Urinary bladder (tissue), 4 donors: ENCODE results near the gene NAALADL2. TPM values are rescaled to one million over a fixed set of nuclear protein-coding genes. Genes with fewer than 3 reads are reported as not detected.
"Not testable (repeated sequence)": the region's sequence is repeated elsewhere in the genome, so short reads cannot be mapped to it uniquely, and the experiment has no call there.

ENCODE experiments used
- DNase-seq: peaks from one replicate; pipeline ENCODE4 v3.0.0-alpha.2; 2015; ENCODE audit errors: extremely low spot score
- H3K27ac ChIP-seq: one replicate; pipeline ENCODE4 v1.5.1; 2013; ENCODE audit warnings: low read depth, mild to moderate bottlenecking, moderate library complexity
- H3K36me3 ChIP-seq: one replicate; pipeline ENCODE4 v1.6.1; 2013; ENCODE audit warnings: mild to moderate bottlenecking, moderate library complexity; ENCODE audit not compliant: insufficient read depth
- H3K4me1 ChIP-seq: one replicate; pipeline ENCODE4 v1.6.1; 2013; ENCODE audit warnings: mild to moderate bottlenecking, moderate library complexity; ENCODE audit not compliant: insufficient read depth
- H3K4me3 ChIP-seq: one replicate; pipeline ENCODE4 v1.5.1; 2013; ENCODE audit warnings: low read depth, low read length
- WGBS: extraction: QIAGEN DNeasy Blood & Tissue Kit; methylation state at CpG from one replicate; pipeline ENCODE4 v1.1.7; 2013; 5-methylcytosine and 5-hydroxymethylcytosine counted together
- polyA plus RNA-seq: library from polyadenylated mRNA; stranded (reverse); fragments of 200-250 nt; gene quantifications from one replicate; pipeline ENCODE4 v1.2.3, GENCODE V29; 2013
- total RNA-seq: library from RNA; depleted of rRNA; stranded (reverse); fragments of >200 nt; gene quantifications from one replicate; pipeline ENCODE4 v1.2.3, GENCODE V29; 2014
- donor health status: healthy with polysubstance abuse.
- donor health status: healthy.

Gene NAALADL2
- total and polyA plus RNA-seq, 2 donors: 4.2 to 77.5 TPM

DNA sequence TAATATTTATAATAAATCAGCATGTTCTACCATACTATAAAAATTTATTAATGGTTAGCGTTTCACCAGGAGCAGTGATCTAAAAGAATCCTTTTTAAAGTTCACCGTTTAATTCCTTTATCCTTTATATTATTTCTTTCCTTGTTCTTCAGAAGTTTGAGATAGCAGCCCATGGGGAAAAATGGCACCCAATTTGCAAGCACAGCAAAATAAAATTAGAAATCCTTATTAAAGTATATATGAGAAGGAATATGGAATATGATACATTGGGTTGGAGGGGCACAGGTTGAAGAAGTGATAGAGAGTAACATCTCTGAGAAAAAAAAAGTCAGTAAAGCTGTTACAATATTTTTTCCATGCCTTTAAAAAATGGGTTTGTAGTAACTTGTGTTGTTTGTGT lies 892.0 kb downstream of the NAALADL2 start:
- no peak for DNase-seq
- Histone ChIP-seq H3K27ac (no peak overlapping the region), H3K4me1 (no peaks in the 10 kb centered on the region), H3K4me3 (no peak overlapping the region), H3K36me3 (no peaks in the 10 kb centered on the region)
- 96% methylated on average over 2 of the region's 2 CpGs for WGBS

- no peak overlapping the region for H3K27ac ChIP-seq
- H3K4me1 ChIP-seq: no peaks in the 10 kb centered on the region
- H3K4me3 ChIP-seq: no peak overlapping the region
- DNase-seq: no peak
- H3K36me3 ChIP-seq: no peaks in the 10 kb centered on the region
These were observed 904.8 kb downstream of the NAALADL2 start for GRCh38 chr3:175763948-175764347.

DNA sequence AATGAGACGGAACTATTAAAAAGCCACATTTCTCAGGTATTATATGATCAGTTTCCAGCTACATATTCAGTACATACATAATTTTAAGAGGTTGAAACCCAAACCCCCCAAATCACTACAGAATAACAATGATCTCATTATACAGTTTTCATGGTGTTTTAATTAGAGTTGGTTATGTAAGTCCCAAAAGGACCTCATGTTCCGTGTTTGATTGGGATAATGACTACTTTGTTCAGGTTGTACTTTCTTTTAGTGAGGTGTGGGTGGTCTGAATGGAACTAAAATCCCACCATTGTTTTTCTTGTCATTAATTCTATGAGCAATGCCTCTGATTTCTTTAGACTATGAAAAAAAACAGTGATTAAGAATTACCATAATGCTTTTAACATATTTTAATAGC lies 905.6 kb downstream of the NAALADL2 start:
- DNase-seq: no peak
- Histone ChIP-seq H3K4me3 (no peak overlapping the region), H3K36me3 (no peaks in the 10 kb centered on the region), H3K27ac (no peak overlapping the region), H3K4me1 (no peaks in the 10 kb centered on the region)
- 93% methylated on average over 2 of the region's 2 CpGs for WGBS

GRCh38 chr3:175770426-175770825 lies 911.3 kb downstream of the NAALADL2 start:
- Histone ChIP-seq H3K27ac (no peak overlapping the region), H3K4me1 (no peaks in the 10 kb centered on the region), H3K4me3 (no peak overlapping the region), H3K36me3 (no peaks in the 10 kb centered on the region)
- DNase-seq: no peak

DNA sequence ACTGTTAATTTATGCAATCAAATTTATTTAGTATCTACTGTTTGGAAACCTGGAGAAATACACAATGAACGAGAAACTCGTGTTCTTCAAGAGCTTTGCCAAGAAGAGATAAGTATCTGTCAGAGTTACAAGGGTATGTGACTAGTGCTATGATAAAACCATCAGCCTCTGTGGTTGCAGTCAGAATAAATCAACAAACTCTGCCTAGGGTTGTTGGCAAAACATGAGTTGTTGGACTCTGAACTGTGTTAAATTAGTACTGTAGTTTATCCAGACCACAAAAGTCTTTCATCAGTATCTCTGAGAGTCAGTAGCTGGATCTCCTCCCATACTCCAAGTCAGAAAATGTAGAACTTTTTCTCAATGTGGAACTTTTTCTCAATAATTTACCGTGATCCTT lies 918.4 kb downstream of the NAALADL2 start:
- H3K4me3 ChIP-seq: no peak overlapping the region
- no peaks in the 10 kb centered on the region for H3K36me3 ChIP-seq
- WGBS: 40% methylated on average over 3 of the region's 3 CpGs
- H3K27ac ChIP-seq: no peak overlapping the region
- DNase-seq: no peak
- H3K4me1 ChIP-seq: no peaks in the 10 kb centered on the region

DNA sequence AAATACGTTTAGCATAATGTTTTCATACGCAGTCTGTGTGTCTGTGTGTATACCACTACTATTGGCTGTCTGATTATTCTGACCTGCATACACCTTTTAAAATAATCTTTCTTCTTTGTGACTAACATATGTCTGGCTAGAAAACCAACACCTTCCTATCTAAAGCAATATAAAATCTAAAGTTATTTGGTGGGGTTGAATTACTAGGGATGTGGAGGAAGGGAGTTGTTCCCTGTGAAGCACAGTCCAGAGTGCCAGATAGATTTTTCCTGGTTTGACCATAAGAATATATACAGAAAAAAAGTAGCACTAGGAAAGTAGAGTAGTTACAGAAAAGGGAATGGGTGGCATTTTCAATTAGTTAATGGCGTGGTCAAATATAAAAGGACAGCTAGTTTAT lies 918.8 kb downstream of the NAALADL2 start:
- WGBS: 92% methylated on average over 3 of the region's 3 CpGs
- Histone ChIP-seq H3K36me3 (no peaks in the 10 kb centered on the region), H3K4me1 (no peaks in the 10 kb centered on the region), H3K4me3 (no peak overlapping the region), H3K27ac (no peak overlapping the region)
- no peak for DNase-seq

DNA sequence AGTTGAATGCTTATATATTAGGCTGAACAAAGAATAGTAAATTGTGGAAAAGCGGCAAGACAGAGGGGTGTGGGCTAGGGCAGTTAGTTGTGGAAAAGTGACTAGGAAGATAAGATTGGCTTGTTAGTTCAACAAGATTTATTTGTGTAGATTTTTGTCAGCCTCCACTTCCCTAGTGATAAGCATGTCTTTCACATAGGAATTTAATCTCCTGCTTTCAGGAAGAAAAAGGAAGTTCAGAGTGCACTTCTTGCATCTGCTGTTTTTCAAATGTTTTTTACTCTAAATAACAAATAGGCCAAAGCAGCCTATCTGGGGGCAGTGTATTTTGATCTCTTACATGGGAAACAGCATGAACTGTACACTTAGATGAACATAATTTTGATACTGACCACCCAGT lies 919.9 kb downstream of the NAALADL2 start:
- no peak overlapping the region for H3K4me3 ChIP-seq
- no peak for DNase-seq
- H3K4me1 ChIP-seq: no peaks in the 10 kb centered on the region
- WGBS: 85% methylated on average over 1 of the region's 1 CpG
- H3K27ac ChIP-seq: no peak overlapping the region
- no peaks in the 10 kb centered on the region for H3K36me3 ChIP-seq

DNA sequence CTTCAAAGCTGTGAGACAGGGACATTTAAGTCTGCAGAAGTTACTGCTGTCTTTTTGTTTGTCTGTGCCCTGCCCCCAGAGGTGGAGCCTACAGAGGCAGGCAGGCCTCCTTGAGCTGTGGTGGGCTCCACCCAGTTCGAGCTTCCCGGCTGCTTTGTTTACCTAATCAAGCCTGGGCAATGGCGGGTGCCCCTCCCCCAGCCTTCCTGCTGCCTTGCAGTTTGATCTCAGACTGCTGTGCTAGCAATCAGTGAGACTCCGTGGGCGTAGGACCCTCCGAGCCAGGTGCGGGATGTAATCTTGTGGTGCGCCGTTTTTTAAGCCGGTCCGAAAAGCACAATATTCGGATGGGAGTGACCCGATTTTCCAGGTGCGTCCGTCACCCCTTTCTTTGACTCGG lies 928.0 kb downstream of the NAALADL2 start:
- not testable (repeated sequence) for DNase-seq, H3K4me1 ChIP-seq, H3K36me3 ChIP-seq, H3K27ac ChIP-seq, H3K4me3 ChIP-seq
- WGBS: 77% methylated on average over 7 of the region's 16 CpGs

- no peak overlapping the region for H3K4me3 ChIP-seq
- no peak for DNase-seq
- H3K27ac ChIP-seq: no peak overlapping the region
- H3K4me1 ChIP-seq: no peaks in the 10 kb centered on the region
- no peaks in the 10 kb centered on the region for H3K36me3 ChIP-seq
These were observed 933.1 kb downstream of the NAALADL2 start for GRCh38 chr3:175792245-175792644.

GRCh38 chr3:175798326-175798725 lies 939.2 kb downstream of the NAALADL2 start:
- no peak for DNase-seq
- no peak overlapping the region for H3K27ac ChIP-seq
- H3K4me1 ChIP-seq: no peaks in the 10 kb centered on the region
- no peaks in the 10 kb centered on the region for H3K36me3 ChIP-seq
- H3K4me3 ChIP-seq: no peak overlapping the region

DNA sequence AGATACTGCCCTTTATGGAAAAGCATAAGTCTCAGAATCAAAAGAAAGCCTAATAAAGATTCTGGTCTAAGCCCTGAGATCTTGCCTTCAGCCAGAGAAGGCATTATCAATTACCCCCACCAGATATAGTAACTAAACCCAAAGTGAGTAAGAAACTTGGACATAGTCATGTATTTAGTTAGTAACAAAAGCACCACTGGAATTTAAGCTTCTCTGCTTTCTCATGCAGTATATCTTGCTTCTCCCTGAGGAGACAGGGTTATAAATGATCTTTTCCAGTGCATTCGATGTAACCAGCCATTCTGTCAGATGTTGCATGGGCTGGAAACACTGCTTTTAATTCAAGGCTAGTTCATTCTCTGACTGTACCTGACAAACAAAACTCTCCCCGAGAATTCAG lies 946.7 kb downstream of the NAALADL2 start:
- H3K27ac ChIP-seq: no peak overlapping the region
- H3K4me1 ChIP-seq: no peaks in the 10 kb centered on the region
- H3K36me3 ChIP-seq: no peaks in the 10 kb centered on the region
- no peak overlapping the region for H3K4me3 ChIP-seq
- 68% methylated on average over 2 of the region's 2 CpGs for WGBS
- DNase-seq: no peak

DNA sequence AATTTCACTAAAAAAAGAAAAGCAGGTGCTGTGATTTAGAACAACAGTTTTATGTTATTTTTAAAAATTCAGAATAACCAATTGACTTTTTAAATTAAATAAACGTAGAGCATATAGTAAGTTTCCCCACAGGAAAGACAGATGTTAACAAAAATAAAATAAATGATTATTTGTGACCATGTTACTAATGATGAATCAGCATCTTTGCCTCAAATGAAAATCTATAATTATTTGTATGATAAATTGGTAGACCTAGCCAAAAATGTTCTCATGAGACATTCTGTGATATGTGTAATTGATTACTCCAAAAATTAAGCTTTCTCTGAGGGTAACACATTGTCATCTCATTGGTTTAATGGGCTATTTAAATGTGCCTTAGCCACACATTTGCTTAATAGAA lies 948.0 kb downstream of the NAALADL2 start:
- DNase-seq: no peak
- WGBS: 92% methylated on average over 1 of the region's 1 CpG

DNA sequence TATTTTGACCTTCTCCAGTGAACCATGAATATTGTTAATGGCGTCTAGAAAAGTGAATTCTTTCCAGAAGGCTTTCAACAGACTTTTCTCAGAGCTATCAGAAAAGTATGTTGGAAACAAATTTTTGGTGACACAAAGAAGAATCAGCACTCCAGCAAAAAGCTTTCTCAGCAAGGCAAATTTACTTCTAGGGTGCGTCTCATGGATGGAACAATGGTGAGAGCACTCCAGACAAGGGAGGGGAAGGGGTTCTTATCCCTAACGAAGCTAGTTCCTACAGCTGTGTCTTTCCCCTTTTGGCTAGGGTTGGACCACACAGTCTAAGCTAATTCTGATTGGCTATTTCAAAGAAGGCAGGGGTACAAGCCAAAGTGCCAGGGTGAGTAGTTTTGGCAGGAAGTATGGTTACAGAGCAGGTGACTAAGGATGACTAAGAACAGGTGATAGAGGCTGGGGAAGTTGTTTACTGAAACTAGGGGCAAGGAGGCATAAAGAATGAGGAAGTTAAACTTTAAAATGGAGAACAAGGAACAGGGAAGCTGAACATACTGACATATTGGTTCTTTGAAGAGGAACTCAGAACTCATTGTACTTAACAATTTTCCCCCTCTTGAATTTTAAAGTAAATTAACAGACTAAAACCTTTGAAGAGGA lies 959.8 kb downstream of the NAALADL2 start:
- 90% methylated on average over 3 of the region's 3 CpGs for WGBS
- no peaks in the 10 kb centered on the region for H3K36me3 ChIP-seq

More for the DNA sequence above, 948.0 kb downstream of the NAALADL2 start:
- H3K4me3 ChIP-seq: no peak overlapping the region
- H3K36me3 ChIP-seq: no peaks in the 10 kb centered on the region
- H3K4me1 ChIP-seq: no peaks in the 10 kb centered on the region
- no peak overlapping the region for H3K27ac ChIP-seq

DNA sequence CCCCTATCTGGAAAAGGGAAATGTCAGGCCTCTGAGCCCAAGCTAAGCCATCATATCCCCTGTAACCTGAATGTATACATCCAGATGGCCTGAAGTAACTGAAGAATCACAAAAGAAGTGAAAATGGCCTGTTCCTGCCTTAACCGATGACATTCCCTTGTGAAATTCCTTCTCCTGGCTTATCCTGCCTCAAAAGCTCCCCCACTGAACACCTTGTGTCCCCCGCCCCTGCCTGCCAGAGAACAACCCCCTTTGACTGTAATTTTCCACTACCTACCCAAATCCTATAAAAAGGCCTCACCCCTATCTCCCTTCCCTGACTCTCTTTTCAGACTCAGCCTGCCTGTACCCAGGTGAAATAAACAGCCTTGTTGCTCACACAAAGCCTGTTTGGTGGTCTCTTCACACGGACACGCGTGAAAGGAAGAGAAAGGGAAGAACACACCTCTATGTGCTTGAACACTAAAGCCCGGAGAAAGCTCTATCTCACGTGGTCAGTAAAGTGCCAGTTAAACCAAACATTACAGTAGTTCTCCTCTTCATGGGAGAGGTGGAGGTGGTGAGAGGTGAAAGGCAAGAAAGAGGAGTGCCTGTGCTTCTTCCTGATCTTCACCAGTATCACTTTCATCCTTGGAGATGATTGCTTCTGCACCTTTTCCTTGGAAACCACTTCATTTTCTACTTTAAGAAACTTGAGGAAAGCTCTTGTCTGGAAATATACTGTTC lies 963.8 kb downstream of the NAALADL2 start:
- DNase-seq, H3K4me3 ChIP-seq, H3K4me1 ChIP-seq, H3K27ac ChIP-seq, H3K36me3 ChIP-seq: not testable (repeated sequence)
- 85% methylated on average over 7 of the region's 7 CpGs for WGBS

More for the DNA sequence above, 959.8 kb downstream of the NAALADL2 start:
- no peaks in the 10 kb centered on the region for H3K4me1 ChIP-seq
- H3K4me3 ChIP-seq: no peak overlapping the region
- H3K27ac ChIP-seq: no peak overlapping the region
- DNase-seq: no peak
